GM12878 (cell line): ENCODE data around the gene MTHFD1. TPM values are rescaled to one million over a fixed set of nuclear protein-coding genes. Genes with fewer than 3 reads are reported as not detected.

ENCODE experiments used
- ATAC-seq: fragments of 200-7000 bp; cut with Tn5 transposase; 3 replicates; pipeline ENCODE4 v1.9.1; 2020; ENCODE audit warnings: mild to moderate bottlenecking, moderate library complexity
- BruUV-seq: library from RNA; stranded (reverse); fragments of 400-500 nt; replicated peaks from 2 replicates; lab custom pipeline; 2021; lab: Mats Ljungman, UMichigan
- CTCF ChIA-PET: fragments of 300-600 bp; sonication (Branson Sonifier 250); formaldehyde crosslinking; extraction: SDS; loops from one replicate; lab custom pipeline; 2021; ENCODE audit warnings: inconsistent platforms; lab: Yijun Ruan, JAX
- POLR2A ChIA-PET: fragments of 350-600 bp; formaldehyde crosslinking; extraction: SDS; loops from one replicate; lab custom pipeline; 2021; ENCODE audit warnings: inconsistent platforms; lab: Charles Lee
- RAD21 ChIA-PET: fragments of 300-600 bp; sonication (Branson Sonifier 250); formaldehyde crosslinking; loops from one replicate; lab custom pipeline; 2023; ENCODE audit warnings: antibody characterized with exemption; ENCODE audit not compliant: unreplicated experiment; lab: Charles Lee
- SMC1A ChIA-PET: fragments of 300-600 bp; sonication (Branson Sonifier 250); formaldehyde crosslinking; loops from one replicate; lab custom pipeline; 2023; ENCODE audit not compliant: unreplicated experiment, uncharacterized antibody; lab: Charles Lee
- DNase-seq: peaks from one replicate; pipeline ENCODE4 v3.0.0-alpha.2; 2011; ENCODE audit warnings: low read depth, low spot score
- FAIRE-seq: peaks from 3 replicates; lab custom pipeline; 2011; peaks lifted over from hg19 to GRCh38; lab: Jason Lieb, UNC
- H2AFZ ChIP-seq: 2 replicates; pipeline ENCODE4 v1.6.0; 2011; ENCODE audit warnings: low read depth, low read length, control low read depth; ENCODE audit not compliant: control insufficient read depth
- H3K27ac ChIP-seq: 2 replicates; pipeline ENCODE4 v1.5.1; 2011; ENCODE audit warnings: control low read depth; ENCODE audit not compliant: control insufficient read depth, insufficient read depth
- H3K27me3 ChIP-seq, 2 experiments: replicated peaks in 1 of 2; 2 replicates each; pipeline versions ENCODE4 v1.6.0 to v1.6.1; 2011; ENCODE audit warnings: low read length in 1 of 2; ENCODE audit not compliant: control insufficient read depth in 2 of 2, insufficient read depth in 2 of 2
- H3K36me3 ChIP-seq, 2 experiments: 2 replicates each; pipeline ENCODE4 v1.5.1; 2011; ENCODE audit warnings: low read length in 1 of 2; ENCODE audit not compliant: control insufficient read depth in 2 of 2, insufficient read depth in 2 of 2
- H3K4me1 ChIP-seq: 2 replicates; pipeline ENCODE4 v1.6.1; 2011; ENCODE audit warnings: mild to moderate bottlenecking, low read length, moderate library complexity, mixed read lengths; ENCODE audit not compliant: control insufficient read depth, insufficient read depth
- H3K4me2 ChIP-seq: 2 replicates; pipeline ENCODE4 v1.6.0; 2011; ENCODE audit warnings: control low read depth; ENCODE audit not compliant: control insufficient read depth, insufficient read depth
- H3K4me3 ChIP-seq: fragments of 200-600 bp; sonication (generic); 2 replicates; pipeline ENCODE4 v1.5.1; 2016
- H3K79me2 ChIP-seq: 2 replicates; pipeline ENCODE4 v1.6.0; 2011; ENCODE audit warnings: low read length; ENCODE audit not compliant: control insufficient read depth, insufficient read depth
- H3K9ac ChIP-seq: 2 replicates; pipeline ENCODE4 v1.8.0; 2011; ENCODE audit warnings: low read length, control low read depth, mixed read lengths; ENCODE audit not compliant: control insufficient read depth, insufficient read depth
- H3K9me3 ChIP-seq: replicated peaks from 3 replicates; pipeline ENCODE4 v1.5.1; 2011; ENCODE audit warnings: mild to moderate bottlenecking, low read length; ENCODE audit not compliant: control insufficient read depth, insufficient read depth
- H4K20me1 ChIP-seq: 2 replicates; pipeline ENCODE4 v1.6.0; 2011; ENCODE audit not compliant: control insufficient read depth, insufficient read depth
- BACH1 ChIP-seq: fragments of 450-650 bp; IDR thresholded peaks from 2 replicates; pipeline ENCODE4 v1.6.1; 2017; ENCODE audit warnings: mild to moderate bottlenecking, borderline replicate concordance
- CREB1 ChIP-seq: IDR thresholded peaks from 2 replicates; pipeline ENCODE4 v1.6.1; 2012; ENCODE audit warnings: low read depth, mild to moderate bottlenecking, inconsistent platforms
- CREM ChIP-seq: IDR thresholded peaks from 2 replicates; pipeline ENCODE4 v1.6.1; 2014; ENCODE audit warnings: antibody characterized with exemption, low read depth
- EED ChIP-seq: sonication (generic); IDR thresholded peaks from 2 replicates; pipeline ENCODE4 v1.6.1; 2016; ENCODE audit warnings: antibody characterized with exemption, low read depth
- FOXK2 ChIP-seq: fragments of 450-650 bp; IDR thresholded peaks from 2 replicates; pipeline ENCODE4 v1.6.1; 2017; ENCODE audit warnings: mild to moderate bottlenecking, moderate library complexity
- RUNX3 ChIP-seq: IDR thresholded peaks from 2 replicates; pipeline ENCODE4 v1.6.1; 2012; ENCODE audit warnings: low read length, inconsistent platforms
- SMAD5 ChIP-seq: IDR thresholded peaks from 2 replicates; pipeline ENCODE4 v1.6.1; 2016; ENCODE audit warnings: antibody characterized with exemption, low read depth
- SUZ12 ChIP-seq: fragments of 200-600 bp; sonication (generic); IDR thresholded peaks from one replicate; pipeline ENCODE4 v1.6.1; 2018; ENCODE audit warnings: antibody characterized with exemption, mild to moderate bottlenecking; ENCODE audit not compliant: unreplicated experiment
- WGBS: methylation state at CpG from one replicate; pipeline ENCODE4 v1.1.6; 2016; ENCODE audit warnings: low lambda C conversion rate; ENCODE audit not compliant: insufficient replicate concordance, insufficient coverage; ENCODE audit errors: missing lambda C conversion rate; 5-methylcytosine and 5-hydroxymethylcytosine counted together
- in situ Hi-C: fragments of 300-500 bp; cut with MboI; formaldehyde crosslinking; loops from 9 replicates; pipeline ENCODE4 v1.14.3; 2018; ENCODE audit warnings: mixed read lengths
- intact Hi-C: fragments of 100-400 bp; cut with micrococcal nuclease; formaldehyde crosslinking; loops from one replicate; pipeline ENCODE4 v1.14.2; 2022; ENCODE audit not compliant: unreplicated experiment
- polyA plus RNA-seq, 11 experiments: library from polyadenylated mRNA; depleted of rRNA in 4 of 11; unstranded in 6 of 11; stranded (reverse) in 5 of 11; fragments of >200 nt; fragmentation: Nextera tagmentation in 4 of 11; fragmentation: Illumina TruSeq in 1 of 11; extraction: Ambion mirVana in 4 of 11; extraction: Trizol in 1 of 11; gene quantifications; 1 replicate in 1 of 11; 2 replicates in 10 of 11; pipeline versions ENCODE4 v1.2.1 to v1.2.3, GENCODE V29; 2011 to 2016; ENCODE audit warnings: inconsistent platforms in 2 of 11, missing spikeins in 2 of 11, low read depth in 1 of 11
- total RNA-seq, 4 experiments: library from RNA; depleted of rRNA in 3 of 4; stranded (reverse); fragments of >200 nt in 3 of 4; fragmentation: Illumina TruSeq in 1 of 4; extraction: Trizol in 1 of 4; gene quantifications; 2 replicates each; pipeline versions ENCODE4 v1.2.1 to v1.2.3, GENCODE V29; 2013 to 2021

The MTHFD1 gene
- total and polyA plus RNA-seq, 10 of the 15 experiments (the other 5 are each of a cell fraction or from before 2014, with no cell fraction given): 99.3 to 310 (median 173) TPM

DNA sequence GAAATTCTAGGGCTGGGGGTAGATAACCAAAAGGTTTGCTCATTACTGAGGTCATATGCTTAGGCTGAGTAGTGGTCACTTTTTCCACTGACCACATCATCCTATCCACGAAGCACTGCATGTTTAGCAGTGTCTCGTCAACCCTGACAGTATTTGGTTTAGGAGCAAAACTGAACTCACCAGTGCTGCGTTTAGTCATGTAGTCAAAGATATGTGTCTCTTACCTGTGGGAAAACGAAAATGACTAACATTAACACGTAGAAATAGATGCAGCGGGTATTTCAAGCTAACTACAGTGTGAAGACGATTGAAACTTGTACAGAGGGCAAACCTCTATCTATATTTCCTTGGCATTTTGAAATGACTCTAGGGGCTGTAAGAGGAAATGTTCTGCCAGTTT is 34.6 kb downstream of the MTHFD1 start:
- in situ Hi-C loops: no loop called here
- Histone ChIP-seq H4K20me1 (no peaks in the 10 kb centered on the region), H3K27ac (peak overlapping the region; percentile 24; the same call in 1 of the 2 replicates), H3K27me3 (no peaks in the 10 kb centered on the region), H3K4me1 (peaks cover 3% of the 10 kb centered on the region; the same call in 1 of the 2 replicates), H3K36me3 (peaks cover 19 to 28% of the 10 kb centered on the region in 2 experiments), H3K79me2 (no peaks in the 10 kb centered on the region), H3K4me3 (no peak overlapping the region), H2AFZ (no peak overlapping the region), H3K9ac (no peak overlapping the region), H3K4me2 (no peak overlapping the region), H3K9me3 (no peaks in the 10 kb centered on the region)
- SMC1A ChIA-PET: interaction anchor here (0.7 to 1.9 kb wide), 6 partner anchors 21 to 400 kb away, joined by 3 to 5 read pairs (median 4); no protein-coding TSS in a partner anchor
- CTCF ChIA-PET: interaction anchor here (0.7 to 2.8 kb wide), 4 partner anchors 8 to 88 kb away, joined by 3 to 22 read pairs (median 9); no protein-coding TSS in a partner anchor
- RAD21 ChIA-PET: interaction anchor here (0.6 to 1.8 kb wide), 3 partner anchors 23 to 714 kb away, joined by 3 to 5 read pairs (median 3); no protein-coding TSS in a partner anchor
- FAIRE-seq: no peak
- POLR2A ChIA-PET: no interaction called here
- ATAC-seq: no peak
- no peak for DNase-seq
- TF ChIP-seq CREB1 (peak; percentile 32; the same call in 1 of the 2 replicates), SMAD5 (0 out of 2 replicates have a peak, but pooled peaks have one; percentile 34), CREM (peak; percentile 26; the same call in 1 of the 2 replicates), FOXK2 (no peak), BACH1 (no peak), EED (0 out of 2 replicates have a peak, but pooled peaks have one; percentile 21), RUNX3 (peak; percentile 45; the same call in 1 of the 2 replicates), SUZ12 (no peak)
- BruUV-seq: no TSS peak
- 2% methylated on average over 7 of the region's 7 CpGs for WGBS
- intact Hi-C loops: no loop called here
